AG04450 (cell line): ENCODE data around the gene MTG2. TPM values are rescaled to one million over a fixed set of nuclear protein-coding genes. Genes with fewer than 3 reads are reported as not detected.
"Not testable (repeated sequence)": the region's sequence is repeated elsewhere in the genome, so short reads cannot be mapped to it uniquely, and the experiment has no call there.

ENCODE experiments used
- CTCF ChIA-PET: fragments of 300-600, 350-600 bp; formaldehyde crosslinking; extraction: SDS; loops from one replicate; lab custom pipeline; 2022; ENCODE audit warnings: antibody characterized with exemption, inconsistent platforms; lab: Charles Lee
- POLR2A ChIA-PET: fragments of 350-600 bp; formaldehyde crosslinking; extraction: SDS; loops from one replicate; lab custom pipeline; 2021; ENCODE audit warnings: antibody characterized with exemption, inconsistent platforms; lab: Yijun Ruan, JAX
- DNase-seq: peaks from one replicate; pipeline ENCODE4 v3.0.0-alpha.2; 2011; ENCODE audit warnings: low read depth, low spot score
- H3K27ac ChIP-seq: one replicate; pipeline ENCODE4 v1.5.1; 2012; ENCODE audit warnings: low read depth, low read length, control low read depth
- H3K27me3 ChIP-seq: one replicate; pipeline ENCODE4 v1.6.0; 2012; ENCODE audit warnings: low read length; ENCODE audit not compliant: control insufficient read depth, insufficient read depth
- H3K4me3 ChIP-seq: 2 replicates; pipeline ENCODE4 v1.5.1; 2011; ENCODE audit warnings: mild to moderate bottlenecking, low read depth, low read length, control low read depth
- H3K9me3 ChIP-seq: 2 replicates; pipeline ENCODE4 v1.5.1; 2012; ENCODE audit warnings: low read length; ENCODE audit not compliant: control insufficient read depth, insufficient read depth
- polyA plus RNA-seq: library from polyadenylated mRNA; depleted of rRNA; stranded (reverse); fragments of >200 nt; gene quantifications from 2 replicates; pipeline ENCODE4 v1.2.3, GENCODE V29; 2011
- TF ChIP-seq, protein P1 (sequence below): IDR thresholded peaks from 2 replicates; pipeline ENCODE4 v1.5.1; 2011; ENCODE audit warnings: low read depth, low read length, control low read depth, inconsistent platforms

The MTG2 gene
- polyA plus RNA-seq, 1 experiment, result 15.6 TPM

DNA sequence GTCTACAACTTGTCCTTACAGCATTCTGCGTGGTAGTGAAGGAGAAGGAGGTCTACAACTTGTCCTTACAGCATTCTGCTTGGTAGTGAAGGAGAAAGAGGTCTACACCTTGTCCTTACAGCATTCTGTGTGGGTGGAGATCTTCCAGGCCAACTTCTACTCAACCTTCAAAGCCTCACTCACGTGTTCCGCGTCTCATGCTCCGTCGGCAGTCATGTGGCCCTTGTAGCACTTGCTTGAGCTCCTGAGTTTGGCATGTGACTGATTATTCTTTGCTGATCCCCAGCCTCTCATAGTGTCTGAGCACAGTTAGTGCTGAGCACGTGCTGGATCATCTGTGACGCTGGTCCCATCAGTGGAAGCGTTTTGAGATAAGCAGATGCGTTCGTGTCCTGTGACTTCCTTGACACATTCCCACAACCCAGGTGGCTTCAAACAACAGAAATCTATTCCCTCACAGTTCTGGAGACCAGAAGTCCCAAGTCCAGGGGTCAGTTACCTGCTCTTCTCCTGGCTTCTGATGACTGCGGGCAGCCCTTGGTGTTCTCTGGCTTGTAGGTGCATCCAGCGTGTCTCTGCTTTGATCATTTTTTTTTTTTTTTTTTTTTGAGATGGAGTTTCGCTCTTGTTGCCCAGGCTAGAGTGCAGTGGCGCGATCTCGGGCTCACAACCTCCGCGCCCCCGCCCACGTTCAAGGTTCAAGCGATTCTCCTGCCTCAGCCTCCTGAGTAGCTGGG is 36.6 kb upstream of the MTG2 start:
- TF ChIP-seq, protein P1, sequence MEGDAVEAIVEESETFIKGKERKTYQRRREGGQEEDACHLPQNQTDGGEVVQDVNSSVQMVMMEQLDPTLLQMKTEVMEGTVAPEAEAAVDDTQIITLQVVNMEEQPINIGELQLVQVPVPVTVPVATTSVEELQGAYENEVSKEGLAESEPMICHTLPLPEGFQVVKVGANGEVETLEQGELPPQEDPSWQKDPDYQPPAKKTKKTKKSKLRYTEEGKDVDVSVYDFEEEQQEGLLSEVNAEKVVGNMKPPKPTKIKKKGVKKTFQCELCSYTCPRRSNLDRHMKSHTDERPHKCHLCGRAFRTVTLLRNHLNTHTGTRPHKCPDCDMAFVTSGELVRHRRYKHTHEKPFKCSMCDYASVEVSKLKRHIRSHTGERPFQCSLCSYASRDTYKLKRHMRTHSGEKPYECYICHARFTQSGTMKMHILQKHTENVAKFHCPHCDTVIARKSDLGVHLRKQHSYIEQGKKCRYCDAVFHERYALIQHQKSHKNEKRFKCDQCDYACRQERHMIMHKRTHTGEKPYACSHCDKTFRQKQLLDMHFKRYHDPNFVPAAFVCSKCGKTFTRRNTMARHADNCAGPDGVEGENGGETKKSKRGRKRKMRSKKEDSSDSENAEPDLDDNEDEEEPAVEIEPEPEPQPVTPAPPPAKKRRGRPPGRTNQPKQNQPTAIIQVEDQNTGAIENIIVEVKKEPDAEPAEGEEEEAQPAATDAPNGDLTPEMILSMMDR, result no peak
- CTCF ChIA-PET, result interaction anchor here (2.6 kb wide), 1 partner anchor 135 kb away, joined by 9 read pairs; no protein-coding TSS in a partner anchor
- no peak for DNase-seq

DNA sequence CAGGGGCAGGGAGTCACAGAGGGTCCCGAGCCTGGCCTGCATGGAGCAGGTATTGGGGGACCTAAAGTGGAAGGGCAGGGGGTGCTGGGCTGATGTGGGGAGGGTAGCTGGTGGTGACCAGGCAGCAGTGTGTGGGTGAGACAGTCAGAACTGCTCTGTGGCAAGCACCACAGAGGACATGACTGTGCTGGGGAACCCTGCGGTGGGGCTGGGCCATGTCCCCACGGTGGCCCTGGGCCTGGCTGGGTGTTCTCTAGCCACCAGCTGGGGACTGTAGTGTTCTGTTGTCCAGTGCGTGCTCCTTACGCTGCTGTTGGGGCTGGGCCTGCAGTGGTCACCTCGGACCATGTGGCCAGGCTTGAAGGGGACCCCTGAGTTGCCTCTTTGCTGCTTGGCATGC is 35.7 kb upstream of the MTG2 start:
- Histone ChIP-seq H3K9me3 (peaks cover 4% of the 10 kb centered on the region; the same call in 1 of the 2 replicates), H3K4me3 (no peak overlapping the region), H3K27ac (no peak overlapping the region), H3K27me3 (no peaks in the 10 kb centered on the region)
- POLR2A ChIA-PET, result no interaction called here
- DNase-seq, result no peak
- TF ChIP-seq, protein P1, result no peak
- CTCF ChIA-PET, result interaction anchor here (1.3 kb wide), 1 partner anchor 9 kb away, joined by 4 read pairs; no protein-coding TSS in a partner anchor

More for the DNA sequence above, 36.6 kb upstream of the MTG2 start:
- Histone ChIP-seq H3K27me3 (no peaks in the 10 kb centered on the region), H3K27ac (no peak overlapping the region), H3K4me3 (no peak overlapping the region), H3K9me3 (no peaks in the 10 kb centered on the region; the same call in 1 of the 2 replicates)
- POLR2A ChIA-PET, result no interaction called here

DNA sequence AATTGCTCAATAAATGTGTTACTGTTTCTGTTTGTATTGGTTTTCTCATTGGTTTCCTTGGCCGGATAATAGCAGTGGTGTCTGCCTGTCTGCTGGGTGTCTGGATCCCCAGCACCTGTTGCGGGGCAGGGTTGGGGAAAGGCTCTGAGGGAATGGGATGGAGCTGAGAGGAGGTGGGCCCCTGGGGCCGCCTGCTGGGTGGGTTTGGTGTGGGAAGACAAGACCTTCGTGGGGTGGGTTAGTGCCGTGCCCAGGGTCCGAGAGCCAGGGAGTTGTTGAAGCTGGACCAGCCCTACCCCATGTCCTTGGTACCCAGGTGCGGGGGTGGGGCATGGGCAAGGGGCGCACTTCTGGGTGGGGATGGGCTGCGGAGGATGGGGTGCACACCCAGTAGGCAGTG is 35.3 kb upstream of the MTG2 start:
- H3K27ac ChIP-seq, result no peak overlapping the region
- ChIA-PET CTCF (interaction anchor here (1.3 kb wide), 1 partner anchor 9 kb away, joined by 4 read pairs; no protein-coding TSS in a partner anchor), POLR2A (no interaction called here)
- H3K27me3 ChIP-seq, result no peaks in the 10 kb centered on the region
- no peak overlapping the region for H3K4me3 ChIP-seq
- peaks cover 7% of the 10 kb centered on the region; the same call in 1 of the 2 replicates for H3K9me3 ChIP-seq
- no peak for DNase-seq
- TF ChIP-seq, protein P1, result no peak

DNA sequence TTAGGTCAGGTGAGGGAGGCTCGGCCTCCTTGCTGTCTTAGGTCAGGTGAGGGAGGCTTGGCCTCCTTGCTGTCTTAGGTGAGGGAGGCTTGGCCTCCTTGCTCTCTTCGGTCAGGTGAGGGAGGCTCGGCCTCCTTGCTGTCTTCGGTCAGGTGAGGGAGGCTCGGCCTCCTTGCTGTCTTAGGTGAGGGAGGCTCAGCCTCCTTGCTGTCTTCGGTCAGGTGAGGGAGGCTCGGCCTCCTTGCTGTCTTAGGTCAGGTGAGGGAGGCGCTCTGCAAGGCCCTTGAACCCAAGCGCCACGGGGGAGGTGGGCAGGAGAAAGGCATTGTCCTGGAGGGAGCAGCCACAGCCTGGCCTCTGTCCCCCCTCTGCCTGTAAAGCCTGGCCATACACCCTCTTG is 34.4 kb upstream of the MTG2 start:
- H3K9me3 ChIP-seq, result not testable (repeated sequence)

DNA sequence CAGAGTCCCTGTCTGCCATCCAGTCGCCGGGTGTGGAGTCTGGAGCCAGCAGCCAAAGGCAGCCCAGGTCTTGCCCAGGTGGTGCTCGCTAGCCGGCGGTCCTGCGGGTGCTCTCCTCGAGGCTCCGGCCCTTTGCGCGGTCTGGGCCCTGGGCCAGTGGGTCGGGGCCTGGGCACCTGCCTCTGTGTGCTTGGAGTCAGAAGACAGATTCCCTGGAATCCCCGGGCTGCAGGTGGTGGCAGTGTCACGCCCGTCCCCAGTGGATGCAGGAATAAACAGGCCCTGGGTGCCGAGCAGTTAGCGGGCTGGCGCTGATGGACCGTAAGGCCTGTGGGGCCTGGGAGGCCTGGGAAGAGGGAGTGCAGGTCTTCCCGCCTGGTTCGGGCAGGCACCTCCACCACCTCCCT is 33.9 kb upstream of the MTG2 start:
- CTCF ChIA-PET, result interaction anchor here (0.5 kb wide), 1 partner anchor 149 kb away, joined by 3 read pairs; no protein-coding TSS in a partner anchor
- no peak overlapping the region for H3K4me3 ChIP-seq
- no peak for DNase-seq
- no peak overlapping the region for H3K27ac ChIP-seq
- TF ChIP-seq, protein P1, result no peak
- H3K9me3 ChIP-seq, result peaks cover 12% of the 10 kb centered on the region
- POLR2A ChIA-PET, result no interaction called here
- H3K27me3 ChIP-seq, result no peaks in the 10 kb centered on the region

More for the DNA sequence above, 34.4 kb upstream of the MTG2 start:
- H3K27me3 ChIP-seq, POLR2A ChIA-PET, H3K4me3 ChIP-seq, DNase-seq, H3K27ac ChIP-seq: not testable (repeated sequence)
- CTCF ChIA-PET, result interaction anchor here (1.3 kb wide), 1 partner anchor 8 kb away, joined by 4 read pairs; no protein-coding TSS in a partner anchor
